CD4-positive, alpha-beta T cell treated with Interleukin-1 beta for 1 hour (primary cell): ENCODE measurements around the gene KNCN.

ENCODE experiments used
- DNase-seq, 2 donors: peaks; one replicate each; pipeline ENCODE4 v3.0.0-alpha.2; 2020 to 2022

The KNCN gene

GRCh38 chr1:46497020-46497419, 54.4 kb downstream of the KNCN start:
- no peak for DNase-seq

- DNase-seq, result no peak
These were observed 54.9 kb downstream of the KNCN start for GRCh38 chr1:46496505-46496904.

- DNase-seq, result no peak
These were observed 55.7 kb downstream of the KNCN start for GRCh38 chr1:46495778-46496177.
